WTC11 (cell line): Measurements from ENCODE around the gene TFCP2. TPM values are rescaled to one million over a fixed set of nuclear protein-coding genes. Genes with fewer than 3 reads are reported as not detected.

ENCODE experiments used
- ATAC-seq: fragments of 200-7000 bp; cut with Tn5 transposase; 2 replicates; pipeline ENCODE4 v1.10.0; 2021; ENCODE audit warnings: mild to moderate bottlenecking, moderate library complexity
- CTCF ChIA-PET: fragments of 300-600 bp; sonication (Branson Sonifier 250); formaldehyde crosslinking; loops from one replicate; lab custom pipeline; 2021; ENCODE audit warnings: antibody characterized with exemption; lab: Charles Lee
- POLR2A ChIA-PET: fragments of 350-600 bp; sonication (Branson Sonifier 250); formaldehyde crosslinking; loops from one replicate; lab custom pipeline; 2021; ENCODE audit warnings: antibody characterized with exemption; lab: Charles Lee
- DNase-seq: peaks from one replicate; pipeline ENCODE4 v3.0.0; 2021; ENCODE audit warnings: low spot score
- H3K27ac Mint-ChIP-seq: 2 replicates; pipeline ENCODE4 v1.8.0; 2021; ENCODE audit warnings: mixed read lengths
- H3K27me3 Mint-ChIP-seq: 2 replicates; pipeline ENCODE4 v1.8.0; 2021; ENCODE audit warnings: low read depth, mild to moderate bottlenecking, moderate library complexity, mixed read lengths
- H3K36me3 Mint-ChIP-seq: 2 replicates; pipeline ENCODE4 v1.8.0; 2021; ENCODE audit warnings: mixed read lengths
- H3K4me1 Mint-ChIP-seq: 2 replicates; pipeline ENCODE4 v1.8.0; 2022; ENCODE audit warnings: mixed read lengths
- H3K4me3 Mint-ChIP-seq: 2 replicates; pipeline ENCODE4 v1.8.0; 2021; ENCODE audit warnings: mild to moderate bottlenecking, moderate library complexity, mixed read lengths
- H3K9me3 Mint-ChIP-seq: 2 replicates; pipeline ENCODE4 v1.8.0; 2021; ENCODE audit warnings: mixed read lengths
- ATF2 ChIP-seq: sonication (generic); formaldehyde crosslinking; IDR thresholded peaks from 2 replicates; pipeline ENCODE4 v1.8.1; 2022; ENCODE audit warnings: low read depth, missing genetic modification reagents, borderline replicate concordance
- CDX4 ChIP-seq: fragments of 250-450 bp; sonication (Bioruptor Pico); IDR thresholded peaks from 2 replicates; pipeline ENCODE4 v1.9.0; 2021; ENCODE audit warnings: moderate library complexity, mild to moderate bottlenecking, inconsistent platforms, borderline replicate concordance
- CTCF ChIP-seq: fragments of 200-600 bp; IDR thresholded peaks from 2 replicates; pipeline ENCODE4 v1.8.0; 2022; ENCODE audit warnings: antibody characterized with exemption
- E2F5 ChIP-seq: sonication (generic); formaldehyde crosslinking; IDR thresholded peaks from 2 replicates; pipeline ENCODE4 v1.8.1; 2022; ENCODE audit warnings: mild to moderate bottlenecking, moderate library complexity, missing genetic modification reagents
- EMX1 ChIP-seq: fragments of 250-450 bp; sonication (Bioruptor Pico); IDR thresholded peaks from 2 replicates; pipeline ENCODE4 v1.8.0; 2021; ENCODE audit warnings: mild to moderate bottlenecking
- ETV6 ChIP-seq: sonication (generic); formaldehyde crosslinking; IDR thresholded peaks from 2 replicates; pipeline ENCODE4 v1.8.1; 2022; ENCODE audit warnings: mild to moderate bottlenecking, missing genetic modification reagents
- GABPB1 ChIP-seq: sonication (generic); formaldehyde crosslinking; IDR thresholded peaks from 2 replicates; pipeline ENCODE4 v1.8.1; 2023; ENCODE audit warnings: mild to moderate bottlenecking, missing genetic modification reagents
- GRHL2 ChIP-seq: fragments of 250-450 bp; sonication (Bioruptor Pico); IDR thresholded peaks from 2 replicates; pipeline ENCODE4 v1.8.0; 2022; ENCODE audit warnings: mild to moderate bottlenecking, moderate library complexity; ENCODE audit not compliant: insufficient replicate concordance, severe bottlenecking
- HMGXB4 ChIP-seq: sonication (generic); formaldehyde crosslinking; IDR thresholded peaks from 2 replicates; pipeline ENCODE4 v1.8.1; 2023; ENCODE audit warnings: mild to moderate bottlenecking, moderate library complexity, missing genetic modification reagents
- MXD4 ChIP-seq: fragments of 250-450 bp; sonication (Bioruptor Pico); IDR thresholded peaks from 2 replicates; pipeline ENCODE4 v1.8.0; 2021; ENCODE audit warnings: mild to moderate bottlenecking, moderate library complexity, borderline replicate concordance
- NFATC4 ChIP-seq: fragments of 250-450 bp; sonication (Bioruptor Pico); IDR thresholded peaks from 2 replicates; pipeline ENCODE4 v1.9.0; 2021; ENCODE audit warnings: mild to moderate bottlenecking
- NFYB ChIP-seq: sonication (generic); formaldehyde crosslinking; conservative IDR thresholded peaks from 2 replicates; pipeline ENCODE4 v1.8.0; 2022; ENCODE audit warnings: low read depth, missing genetic modification reagents
- RELA ChIP-seq: sonication (generic); formaldehyde crosslinking; IDR thresholded peaks from 2 replicates; pipeline ENCODE4 v1.8.1; 2022; ENCODE audit warnings: missing genetic modification reagents, mild to moderate bottlenecking, borderline replicate concordance
- SMAD4 ChIP-seq: sonication (generic); formaldehyde crosslinking; IDR thresholded peaks from 2 replicates; pipeline ENCODE4 v1.8.0; 2022; ENCODE audit warnings: mild to moderate bottlenecking, missing genetic modification reagents
- SP1 ChIP-seq: sonication (generic); formaldehyde crosslinking; conservative IDR thresholded peaks from 2 replicates; pipeline ENCODE4 v1.8.1; 2022; ENCODE audit warnings: missing genetic modification reagents
- TEAD4 ChIP-seq: sonication (generic); formaldehyde crosslinking; IDR thresholded peaks from 2 replicates; pipeline ENCODE4 v1.8.0; 2022; ENCODE audit warnings: mild to moderate bottlenecking, missing genetic modification reagents
- USF1 ChIP-seq: sonication (generic); formaldehyde crosslinking; IDR thresholded peaks from 2 replicates; pipeline ENCODE4 v1.8.0; 2022; ENCODE audit warnings: mild to moderate bottlenecking, missing genetic modification reagents
- ZBTB21 ChIP-seq: sonication (generic); formaldehyde crosslinking; IDR thresholded peaks from 2 replicates; pipeline ENCODE4 v1.8.1; 2023; ENCODE audit warnings: mild to moderate bottlenecking, missing genetic modification reagents, borderline replicate concordance
- ZMAT4 ChIP-seq: fragments of 250-450 bp; sonication (Bioruptor Pico); IDR thresholded peaks from 2 replicates; pipeline ENCODE4 v1.9.0; 2021; ENCODE audit warnings: mild to moderate bottlenecking
- ZNF121 ChIP-seq: sonication (generic); formaldehyde crosslinking; IDR thresholded peaks from 2 replicates; pipeline ENCODE4 v1.8.0; 2023; ENCODE audit warnings: missing genetic modification reagents
- ZNF219 ChIP-seq: sonication (generic); formaldehyde crosslinking; IDR thresholded peaks from 2 replicates; pipeline ENCODE4 v1.8.0; 2023; ENCODE audit warnings: missing genetic modification reagents, mild to moderate bottlenecking, borderline replicate concordance
- ZNF232 ChIP-seq: sonication (generic); formaldehyde crosslinking; IDR thresholded peaks from 2 replicates; pipeline ENCODE4 v1.8.0; 2022; ENCODE audit warnings: mild to moderate bottlenecking, missing genetic modification reagents
- ZNF263 ChIP-seq: sonication (generic); formaldehyde crosslinking; IDR thresholded peaks from 2 replicates; pipeline ENCODE4 v1.8.1; 2022; ENCODE audit warnings: low read depth, mild to moderate bottlenecking, moderate library complexity, missing genetic modification reagents
- ZNF281 ChIP-seq: sonication (generic); formaldehyde crosslinking; IDR thresholded peaks from 2 replicates; pipeline ENCODE4 v1.8.0; 2023; ENCODE audit warnings: mild to moderate bottlenecking, missing genetic modification reagents
- ZNF416 ChIP-seq: fragments of 250-450 bp; sonication (Bioruptor Pico); IDR thresholded peaks from 2 replicates; pipeline ENCODE4 v1.9.0; 2021; ENCODE audit warnings: mild to moderate bottlenecking, inconsistent platforms
- total RNA-seq: library from RNA; stranded (reverse); gene quantifications from 3 replicates; pipeline ENCODE4 v1.2.3, GENCODE V29; 2021

Gene TFCP2
- total RNA-seq, 1 experiment from 2014 or later, result 35.4 TPM

GRCh38 chr12:51209259-51209658, 36.3 kb upstream of the TFCP2 start:
- ATAC-seq, result no peak
- CTCF ChIA-PET, result no interaction called here
- H3K9me3 Mint-ChIP-seq, result no peaks in the 10 kb centered on the region
- no peak overlapping the region for H3K4me3 Mint-ChIP-seq
- peaks cover under 1% of the 10 kb centered on the region; the same call in 1 of the 2 replicates for H3K36me3 Mint-ChIP-seq
- POLR2A ChIA-PET, result no interaction called here
- TF ChIP-seq ZNF121 (CRISPR knock-in tag) (no peak), E2F5 (CRISPR knock-in tag) (no peak), ETV6 (CRISPR knock-in tag) (no peak), CTCF (no peak), CDX4 (CRISPR knock-in tag) (no peak), MXD4 (no peak), NFATC4 (CRISPR knock-in tag) (no peak), ZNF416 (CRISPR knock-in tag) (no peak), ZBTB21 (CRISPR knock-in tag) (no peak), ZMAT4 (no peak), SP1 (no peak), RELA (no peak), USF1 (CRISPR knock-in tag) (no peak), SMAD4 (CRISPR knock-in tag) (no peak), NFYB (CRISPR knock-in tag) (no peak), GABPB1 (no peak), HMGXB4 (no peak), GRHL2 (CRISPR knock-in tag) (no peak), EMX1 (CRISPR knock-in tag) (no peak)
- no peak for DNase-seq
- H3K27ac Mint-ChIP-seq, result no peak overlapping the region
- no peaks in the 10 kb centered on the region for H3K4me1 Mint-ChIP-seq
- no peaks in the 10 kb centered on the region for H3K27me3 Mint-ChIP-seq

- DNase-seq (no peak), ATAC-seq (no peak)
- Mint-ChIP-seq H3K9me3 (no peaks in the 10 kb centered on the region), H3K4me1 (no peaks in the 10 kb centered on the region), H3K27ac (peak overlapping the region; percentile 57; the same call in 1 of the 2 replicates), H3K27me3 (no peaks in the 10 kb centered on the region), H3K4me3 (no peak overlapping the region), H3K36me3 (no peaks in the 10 kb centered on the region)
- POLR2A ChIA-PET, result no interaction called here
- CTCF ChIA-PET, result interaction anchor here (1.5 kb wide), 1 partner anchor 10 kb away, joined by 3 read pairs; the partner anchor contains the start of gene POU6F1
- no peak for TF ChIP-seq SP1
- TF ChIP-seq TEAD4 (CRISPR knock-in tag), result no peak
- no peak for TF ChIP-seq ZNF232 (CRISPR knock-in tag)
- TF ChIP-seq ZNF281, result no peak
- no peak for TF ChIP-seq ATF2
- no peak for TF ChIP-seq ZNF263 (CRISPR knock-in tag)
- no peak for TF ChIP-seq ZNF219
Observed at GRCh38 chr12:51208016-51208660, 35.2 kb upstream of the TFCP2 start.
